GM12875 (cell line): Measurements from ENCODE around the gene HJURP.

ENCODE experiments used
- H3K4me3 ChIP-seq: one replicate; pipeline ENCODE4 v1.5.1; 2011; ENCODE audit warnings: low read depth, low read length, control low read depth
- TF ChIP-seq, protein P1 (sequence below): IDR thresholded peaks from 2 replicates; pipeline ENCODE4 v1.5.1; 2011; ENCODE audit warnings: low read depth, mild to moderate bottlenecking, control low read depth, inconsistent platforms, low read length, moderate library complexity, borderline replicate concordance; ENCODE audit not compliant: insufficient read depth

Gene HJURP

DNA sequence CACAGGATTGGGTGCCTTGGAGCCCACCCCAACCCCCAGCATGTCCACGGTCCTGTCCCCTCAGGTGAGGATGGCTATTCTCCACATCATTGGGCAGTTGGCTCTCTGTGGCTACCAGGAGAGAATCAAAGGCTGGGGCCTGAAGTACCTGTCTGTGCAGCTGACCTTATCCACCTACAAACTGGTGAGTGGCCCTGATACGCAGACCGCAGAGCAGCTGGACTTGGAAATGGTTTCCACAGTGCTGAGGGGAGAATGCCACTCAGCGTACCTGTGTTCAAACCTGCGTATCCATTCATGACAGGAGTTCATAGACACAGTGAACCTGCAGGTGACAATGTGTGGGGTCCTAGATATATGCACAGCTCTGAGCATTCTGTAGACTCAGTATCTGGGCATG, 54.6 kb downstream of the HJURP start:
- TF ChIP-seq, protein P1, sequence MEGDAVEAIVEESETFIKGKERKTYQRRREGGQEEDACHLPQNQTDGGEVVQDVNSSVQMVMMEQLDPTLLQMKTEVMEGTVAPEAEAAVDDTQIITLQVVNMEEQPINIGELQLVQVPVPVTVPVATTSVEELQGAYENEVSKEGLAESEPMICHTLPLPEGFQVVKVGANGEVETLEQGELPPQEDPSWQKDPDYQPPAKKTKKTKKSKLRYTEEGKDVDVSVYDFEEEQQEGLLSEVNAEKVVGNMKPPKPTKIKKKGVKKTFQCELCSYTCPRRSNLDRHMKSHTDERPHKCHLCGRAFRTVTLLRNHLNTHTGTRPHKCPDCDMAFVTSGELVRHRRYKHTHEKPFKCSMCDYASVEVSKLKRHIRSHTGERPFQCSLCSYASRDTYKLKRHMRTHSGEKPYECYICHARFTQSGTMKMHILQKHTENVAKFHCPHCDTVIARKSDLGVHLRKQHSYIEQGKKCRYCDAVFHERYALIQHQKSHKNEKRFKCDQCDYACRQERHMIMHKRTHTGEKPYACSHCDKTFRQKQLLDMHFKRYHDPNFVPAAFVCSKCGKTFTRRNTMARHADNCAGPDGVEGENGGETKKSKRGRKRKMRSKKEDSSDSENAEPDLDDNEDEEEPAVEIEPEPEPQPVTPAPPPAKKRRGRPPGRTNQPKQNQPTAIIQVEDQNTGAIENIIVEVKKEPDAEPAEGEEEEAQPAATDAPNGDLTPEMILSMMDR = no peak
- no peak overlapping the region for H3K4me3 ChIP-seq

DNA sequence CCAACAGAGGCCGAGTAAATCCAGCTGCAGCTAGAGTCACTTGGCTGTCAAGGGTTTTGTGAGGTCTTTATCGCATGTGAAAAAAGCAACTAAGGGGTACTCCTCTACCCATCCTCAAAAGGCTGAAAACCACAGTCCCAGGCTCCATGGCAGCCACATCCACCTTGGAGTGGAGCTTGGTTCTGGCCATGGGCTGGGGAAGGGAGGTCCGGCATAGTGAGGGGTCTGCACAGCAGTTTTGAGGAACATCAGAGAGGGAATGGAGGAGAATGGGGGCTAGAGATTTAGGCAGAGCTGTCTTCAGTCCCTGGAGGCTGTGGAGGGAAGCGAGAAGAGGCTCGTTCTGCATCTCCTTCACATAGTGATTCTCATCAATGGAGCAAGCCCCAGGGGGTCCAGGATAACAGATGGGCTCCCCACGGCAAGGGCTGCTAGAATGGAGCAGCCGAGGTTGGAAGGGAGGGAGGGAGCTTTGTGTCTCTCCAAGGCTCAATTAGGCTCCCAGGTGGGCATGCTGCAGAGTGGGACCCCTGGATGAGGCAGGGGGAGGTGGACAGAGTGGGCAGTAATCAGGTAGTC, 55.2 kb downstream of the HJURP start:
- no peak overlapping the region for H3K4me3 ChIP-seq
- TF ChIP-seq, protein P1 = no peak

DNA sequence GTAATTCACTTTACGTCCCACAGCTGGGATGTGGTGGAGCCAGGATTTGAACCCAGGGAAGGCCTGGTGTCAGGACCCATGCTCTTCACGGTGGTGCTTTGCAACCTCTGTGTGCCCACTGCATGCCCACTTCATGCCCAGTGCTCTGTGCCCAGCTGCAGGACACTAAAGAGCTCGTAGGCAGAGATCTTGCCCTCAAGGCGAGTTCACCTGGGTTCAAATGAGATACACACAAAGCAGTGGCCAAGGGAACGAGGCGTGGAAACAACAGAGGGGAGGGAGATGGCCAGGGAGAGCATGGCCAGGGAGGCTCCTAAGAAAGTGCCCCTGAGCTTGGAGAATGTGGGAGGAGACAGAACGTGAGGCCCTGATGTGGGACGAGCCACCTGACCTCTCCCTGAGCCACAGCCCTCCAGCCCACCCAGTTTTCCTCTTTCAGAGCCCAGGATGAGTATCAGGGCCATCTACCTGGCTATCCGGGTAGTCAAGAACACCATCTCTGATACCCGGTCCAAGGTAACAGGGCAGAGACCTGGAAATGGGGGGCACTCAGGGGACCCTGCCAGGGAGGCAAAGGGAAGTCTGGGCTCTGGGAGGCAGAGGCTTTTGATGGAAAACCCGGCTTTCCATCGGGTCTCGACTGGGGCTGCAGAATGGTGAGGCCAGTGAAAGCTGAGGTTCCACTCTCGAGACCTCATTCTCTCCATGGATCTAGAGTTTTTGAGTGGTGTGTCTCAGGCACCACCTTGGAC, 55.8 kb downstream of the HJURP start:
- TF ChIP-seq, protein P1 = no peak
- H3K4me3 ChIP-seq = no peak overlapping the region

DNA sequence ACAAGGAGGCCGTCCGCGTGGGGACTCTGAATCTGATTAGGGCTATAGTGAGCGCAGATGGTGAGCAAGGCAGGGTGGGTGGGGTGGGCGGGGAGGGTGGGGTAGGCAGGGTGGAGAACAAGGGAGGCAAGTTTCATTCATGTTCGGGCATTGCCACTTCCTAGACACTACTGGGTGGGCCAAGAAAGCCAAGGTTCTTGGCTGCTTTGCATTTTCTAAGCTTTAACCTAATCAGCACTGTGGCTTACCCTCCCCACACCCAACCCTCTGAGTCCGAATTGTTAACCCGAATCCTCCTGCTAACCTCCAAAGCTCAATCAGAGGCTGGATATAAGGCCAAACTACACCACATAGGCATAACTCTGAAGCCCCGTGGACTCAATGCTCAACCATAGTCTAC, 58.1 kb downstream of the HJURP start:
- TF ChIP-seq, protein P1 = no peak
- H3K4me3 ChIP-seq = no peak overlapping the region

DNA sequence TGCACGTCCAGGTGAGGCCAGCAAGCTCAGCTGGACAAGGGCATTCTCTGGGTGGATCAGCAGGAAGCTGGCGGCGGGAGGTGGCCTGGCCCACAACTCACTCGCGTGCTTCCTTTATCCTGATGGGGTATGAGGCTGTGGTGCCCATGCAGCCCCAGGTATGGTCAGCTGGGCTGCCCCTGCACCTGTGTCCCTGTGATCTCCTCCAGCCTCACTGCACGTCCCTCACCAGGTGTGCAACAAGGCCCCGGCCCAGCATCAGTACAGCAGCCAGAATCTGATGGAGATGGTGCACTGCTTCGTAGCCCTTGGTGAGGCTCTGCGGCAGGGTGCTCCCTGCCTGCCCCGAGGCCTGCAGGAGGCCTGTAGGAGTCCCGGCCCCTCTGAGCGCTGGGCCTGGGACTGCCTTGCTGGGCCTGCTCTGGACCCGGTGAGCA, 58.6 kb downstream of the HJURP start:
- H3K4me3 ChIP-seq = no peak overlapping the region
- TF ChIP-seq, protein P1 = no peak

DNA sequence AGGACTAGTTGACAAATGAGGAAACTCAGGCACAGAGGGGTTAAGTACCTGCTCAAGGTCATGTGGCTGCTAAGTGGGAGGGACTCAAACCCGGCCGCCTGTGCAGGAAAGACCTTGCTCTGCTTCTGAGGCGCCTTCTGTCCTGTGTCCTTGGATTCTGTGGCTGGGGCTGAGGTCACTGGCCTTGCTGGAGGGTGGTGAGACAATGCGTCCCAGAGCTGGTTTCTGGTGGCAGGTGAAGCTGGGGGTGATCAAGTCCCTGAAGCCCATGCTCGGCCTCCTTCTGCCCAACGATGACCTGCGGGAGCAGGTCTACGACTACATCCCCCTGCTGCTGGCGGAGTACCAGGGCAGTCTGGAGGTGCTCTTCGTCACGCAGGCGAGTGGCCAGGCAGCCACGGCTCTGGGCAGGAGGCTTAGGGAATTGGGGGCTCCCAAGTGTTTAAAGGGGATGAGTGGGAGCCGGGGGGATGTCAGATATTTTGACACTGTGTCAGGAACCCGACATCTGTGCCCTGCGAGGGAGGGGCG, 60.1 kb downstream of the HJURP start:
- H3K4me3 ChIP-seq = no peak overlapping the region
- TF ChIP-seq, protein P1 = no peak
